HL-60 (cell line): ENCODE measurements around the gene IGFBP7.

Source experiments
- CTCF ChIP-seq: IDR thresholded peaks from one replicate; pipeline ENCODE4 v1.5.1; 2011; ENCODE audit warnings: low read length, control low read depth, inconsistent platforms; ENCODE audit not compliant: insufficient read depth
- GABPA ChIP-seq: IDR thresholded peaks from 2 replicates; pipeline ENCODE4 v1.6.1; 2012; ENCODE audit warnings: low read depth
- POLR2AphosphoS5 ChIP-seq: IDR thresholded peaks from 2 replicates; pipeline ENCODE4 v1.6.1; 2012; ENCODE audit warnings: low read depth
- REST ChIP-seq: IDR thresholded peaks from 2 replicates; pipeline ENCODE4 v1.6.1; 2012; ENCODE audit warnings: low read depth; ENCODE audit not compliant: insufficient replicate concordance

- TF ChIP-seq CTCF (no peak), POLR2AphosphoS5 (no peak), REST (no peak), GABPA (no peak)
Observed at GRCh38 chr4:57156242-57156990, 46.2 kb upstream of the IGFBP7 start.
